ENCODE measurements around the gene DENND1A.

The DENND1A gene

GRCh38 chr9:123776708-123777537, 153.0 kb downstream of the DENND1A start:
- H3K27me3 ChIP-seq: no peaks in the 10 kb centered on the region
- DNase-seq: no peak
- no peaks in the 10 kb centered on the region for H3K9me3 ChIP-seq
- intact Hi-C loops (cut with DNase I; ENCODE audit: low total_unique reads): no loop called here
- no peaks in the 10 kb centered on the region for H3K36me3 ChIP-seq
- no peak overlapping the region for H3K4me3 ChIP-seq
- H3K4me1 ChIP-seq: no peaks in the 10 kb centered on the region
- TF ChIP-seq CTCF (IDR thresholded peaks at IDR 0.05): no peak
- H3K27ac ChIP-seq: no peak overlapping the region

GRCh38 chr9:123775289-123776284, 154.3 kb downstream of the DENND1A start:
- Histone ChIP-seq H3K27me3 (no peaks in the 10 kb centered on the region), H3K36me3 (no peaks in the 10 kb centered on the region), H3K4me3 (no peak overlapping the region), H3K9me3 (no peaks in the 10 kb centered on the region), H3K4me1 (no peaks in the 10 kb centered on the region), H3K27ac (no peak overlapping the region)
- intact Hi-C loops (cut with DNase I; ENCODE audit: low total_unique reads): no loop called here
- DNase-seq: no peak
- TF ChIP-seq CTCF (IDR thresholded peaks at IDR 0.05): no peak

GRCh38 chr9:123773783-123774182, 156.1 kb downstream of the DENND1A start:
- H3K4me3 ChIP-seq: no peak overlapping the region
- no peaks in the 10 kb centered on the region for H3K36me3 ChIP-seq
- no peaks in the 10 kb centered on the region for H3K9me3 ChIP-seq
- H3K4me1 ChIP-seq: no peaks in the 10 kb centered on the region
- no peaks in the 10 kb centered on the region for H3K27me3 ChIP-seq
- H3K27ac ChIP-seq: no peak overlapping the region
- no peak for TF ChIP-seq CTCF (IDR thresholded peaks at IDR 0.05)
- DNase-seq: no peak
- intact Hi-C loops (cut with DNase I; ENCODE audit: low total_unique reads): no loop called here

- DNase-seq: no peak
- intact Hi-C loops (cut with DNase I; ENCODE audit: low total_unique reads): no loop called here
- no peak overlapping the region for H3K4me3 ChIP-seq
- H3K36me3 ChIP-seq: no peaks in the 10 kb centered on the region
- TF ChIP-seq CTCF (IDR thresholded peaks at IDR 0.05): no peak
- no peaks in the 10 kb centered on the region for H3K27me3 ChIP-seq
- H3K4me1 ChIP-seq: no peaks in the 10 kb centered on the region
- H3K27ac ChIP-seq: no peak overlapping the region
- H3K9me3 ChIP-seq: no peaks in the 10 kb centered on the region
Observed at GRCh38 chr9:123772967-123773366, 157.0 kb downstream of the DENND1A start.

GRCh38 chr9:123772374-123772773, 157.6 kb downstream of the DENND1A start:
- Histone ChIP-seq H3K36me3 (no peaks in the 10 kb centered on the region), H3K27ac (no peak overlapping the region), H3K4me3 (no peak overlapping the region), H3K27me3 (no peaks in the 10 kb centered on the region), H3K9me3 (no peaks in the 10 kb centered on the region), H3K4me1 (no peaks in the 10 kb centered on the region)
- DNase-seq: no peak
- intact Hi-C loops (cut with DNase I; ENCODE audit: low total_unique reads): no loop called here
- no peak for TF ChIP-seq CTCF (IDR thresholded peaks at IDR 0.05)

Measured in tibial artery (tissue), 4 donors.